HG03571 (cell line): ENCODE results near the gene CDHR4.

Experiments used
- ATAC-seq: cut with Tn5 transposase; IDR thresholded peaks from one replicate; pipeline ENCODE4 v1.9.1; 2021; ENCODE audit not compliant: unreplicated experiment

CDHR4 gene

DNA sequence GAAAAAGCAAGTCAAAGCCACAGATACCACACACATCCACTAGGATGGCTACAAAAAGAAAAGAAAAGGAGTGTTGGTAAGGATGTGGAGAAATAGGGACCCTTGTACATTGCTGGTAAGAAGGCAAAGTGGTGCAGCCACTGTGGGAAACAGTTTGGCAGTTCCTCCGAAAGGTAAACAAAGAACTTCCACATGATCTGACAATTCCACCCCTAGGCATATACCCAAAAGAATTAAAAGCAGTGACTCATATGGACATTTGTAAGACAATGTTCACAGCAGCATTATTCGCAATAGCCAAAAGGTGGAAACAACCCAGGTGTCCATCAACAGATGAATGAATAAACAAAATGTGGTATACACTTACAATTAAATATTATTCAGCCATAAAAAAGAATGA lies 53.7 kb downstream of the CDHR4 start:
- ATAC-seq, result no peak
